ENCODE data around the gene FXYD7. TPM values are rescaled to one million over a fixed set of nuclear protein-coding genes. Genes with fewer than 3 reads are reported as not detected.

FXYD7 gene
- total RNA-seq, 2 experiments from 2014 or later, result 15.3 to 15.6 TPM

DNA sequence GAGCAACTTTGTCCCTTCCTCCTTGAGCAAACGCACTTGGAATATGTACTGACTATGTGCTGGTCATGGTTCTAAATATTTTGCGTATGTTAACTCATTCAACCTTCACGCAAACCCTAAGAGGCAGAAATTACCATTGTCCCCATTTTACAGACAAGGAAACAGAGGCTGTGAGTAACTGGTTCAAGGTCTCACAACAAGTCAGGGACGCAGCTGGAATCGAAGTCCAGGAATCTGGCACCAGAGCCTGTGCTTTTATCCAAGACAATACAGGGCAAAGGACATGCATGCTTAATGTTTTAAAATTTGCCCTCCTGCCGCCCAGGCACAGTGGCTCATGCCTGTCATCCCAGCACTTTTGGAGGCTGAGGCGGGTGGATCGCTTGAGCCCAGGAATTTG lies 16.6 kb downstream of the FXYD7 start:
- no peak for TF ChIP-seq CTCF (IDR thresholded peaks at IDR 0.05)
- DNase-seq (no peak), ATAC-seq (ENCODE audit: poor library complexity) (no peak)
- H3K27ac Mint-ChIP-seq, result peak overlapping the region; percentile 98
- Histone ChIP-seq H3K27me3 (ENCODE audit: control insufficient read depth in 1 of 2, insufficient read depth in 2 of 2, low read length in 2 of 2) (no peaks in the 10 kb centered on the region), H3K9me3 (ENCODE audit: control insufficient read depth in 1 of 2, insufficient read depth in 1 of 2, low read length in 2 of 2) (no peaks in the 10 kb centered on the region), H3K36me3 (ENCODE audit: insufficient read depth, low read length) (peaks cover 84% of the 10 kb centered on the region), H3K27ac (ENCODE audit: low read depth in 1 of 2, low read length in 2 of 2) (no peak overlapping the region), H3K4me1 (ENCODE audit: insufficient read depth, low read length) (peaks cover 62% of the 10 kb centered on the region), H3K4me3 (ENCODE audit: low read length) (no peak overlapping the region)
- intact Hi-C loops (cut with DNase I, micrococcal nuclease), result no loop called here
- peaks cover 6% of the 10 kb centered on the region for H3K9me3 Mint-ChIP-seq
- H3K4me1 Mint-ChIP-seq (ENCODE audit: low read depth), result peaks cover 69% of the 10 kb centered on the region
- no peak overlapping the region for H3K4me3 Mint-ChIP-seq
- no peaks in the 10 kb centered on the region for H3K27me3 Mint-ChIP-seq
- H3K36me3 Mint-ChIP-seq (ENCODE audit: low read depth), result peaks cover 100% of the 10 kb centered on the region
- ChIA-PET CTCF (interaction anchor here (0.9 to 1.1 kb wide), 2 partner anchors 14 to 52 kb away, joined by 3 to 4 read pairs; no protein-coding TSS in a partner anchor), POLR2A (interaction anchor here (2.0 to 2.1 kb wide), 2 partner anchors 18 to 110 kb away, joined by 4 to 5 read pairs; partner anchors contain the start of gene USF2)

GRCh38 chr19:35160629-35161433 lies 17.8 kb downstream of the FXYD7 start:
- DNase-seq (no peak), ATAC-seq (ENCODE audit: poor library complexity) (no peak)
- Mint-ChIP-seq H3K27me3 (no peaks in the 10 kb centered on the region), H3K4me3 (no peak overlapping the region), H3K36me3 (ENCODE audit: low read depth) (peaks cover 100% of the 10 kb centered on the region), H3K9me3 (peaks cover 6% of the 10 kb centered on the region), H3K27ac (peak overlapping the region; percentile 76), H3K4me1 (ENCODE audit: low read depth) (peaks cover 58% of the 10 kb centered on the region)
- TF ChIP-seq CTCF (IDR thresholded peaks at IDR 0.05), result no peak
- intact Hi-C loops (cut with DNase I, micrococcal nuclease), result no loop called here
- no peak overlapping the region for H3K4me3 ChIP-seq (ENCODE audit: low read length)
- no peak overlapping the region for H3K27ac ChIP-seq (ENCODE audit: low read depth in 1 of 2, low read length in 2 of 2)
- peaks cover 3 to 7% of the 10 kb centered on the region in 2 experiments for H3K9me3 ChIP-seq (ENCODE audit: control insufficient read depth in 1 of 2, insufficient read depth in 1 of 2, low read length in 2 of 2)
- peaks cover 55% of the 10 kb centered on the region for H3K4me1 ChIP-seq (ENCODE audit: insufficient read depth, low read length)
- ChIA-PET CTCF (no interaction called here), POLR2A (interaction anchor here (0.8 to 2.1 kb wide), 4 partner anchors 11 to 108 kb away, joined by 3 to 5 read pairs (median 4); partner anchors contain the start of gene USF2)
- peaks cover 97% of the 10 kb centered on the region for H3K36me3 ChIP-seq (ENCODE audit: insufficient read depth, low read length)
- no peaks in the 10 kb centered on the region for H3K27me3 ChIP-seq (ENCODE audit: control insufficient read depth in 1 of 2, insufficient read depth in 2 of 2, low read length in 2 of 2)

- no peak for ATAC-seq (ENCODE audit: poor library complexity)
- ChIA-PET POLR2A (interaction anchor here (0.8 to 1.5 kb wide), 3 partner anchors 10 to 20 kb away, joined by 3 to 5 read pairs (median 3); no protein-coding TSS in a partner anchor), CTCF (interaction anchor here (1.5 to 1.9 kb wide), 2 partner anchors 8 to 103 kb away, joined by 3 to 9 read pairs; no protein-coding TSS in a partner anchor)
- DNase-seq, result no peak
- Mint-ChIP-seq H3K27me3 (no peaks in the 10 kb centered on the region), H3K4me1 (ENCODE audit: low read depth) (peaks cover 57% of the 10 kb centered on the region), H3K9me3 (peaks cover 7% of the 10 kb centered on the region), H3K36me3 (ENCODE audit: low read depth) (peaks cover 100% of the 10 kb centered on the region), H3K4me3 (no peak overlapping the region), H3K27ac (peak overlapping the region; percentile 74)
- Histone ChIP-seq H3K36me3 (ENCODE audit: insufficient read depth, low read length) (peaks cover 99% of the 10 kb centered on the region), H3K9me3 (ENCODE audit: control insufficient read depth in 1 of 2, insufficient read depth in 1 of 2, low read length in 2 of 2) (peaks cover 9 to 12% of the 10 kb centered on the region in 2 experiments), H3K27ac (ENCODE audit: low read depth in 1 of 2, low read length in 2 of 2) (no peak overlapping the region), H3K27me3 (ENCODE audit: control insufficient read depth in 1 of 2, insufficient read depth in 2 of 2, low read length in 2 of 2) (no peaks in the 10 kb centered on the region), H3K4me1 (ENCODE audit: insufficient read depth, low read length) (peaks cover 55% of the 10 kb centered on the region), H3K4me3 (ENCODE audit: low read length) (no peak overlapping the region)
- intact Hi-C loops (cut with DNase I, micrococcal nuclease), result no loop called here
- no peak for TF ChIP-seq CTCF (IDR thresholded peaks at IDR 0.05)
These were observed 18.3 kb downstream of the FXYD7 start for GRCh38 chr19:35161434-35161743.

Measured in CD4-positive, alpha-beta T cell (primary cell).